H1 (cell line): Measurements from ENCODE around the gene C1RL. TPM values are rescaled to one million over a fixed set of nuclear protein-coding genes. Genes with fewer than 3 reads are reported as not detected.

Source experiments
- CTCF ChIA-PET: fragments of 300-600 bp; sonication (Branson Sonifier 250); formaldehyde crosslinking; loops from one replicate; lab custom pipeline; 2021; ENCODE audit not compliant: partially characterized antibody; lab: Charles Lee
- POLR2A ChIA-PET: fragments of 300-600 bp; sonication (Branson Sonifier 250); formaldehyde crosslinking; loops from one replicate; lab custom pipeline; 2021; ENCODE audit warnings: inconsistent platforms; ENCODE audit not compliant: partially characterized antibody; lab: Charles Lee
- DNase-seq, 2 experiments: peaks; one replicate each; pipeline versions ENCODE4 v3.0.0 to v3.0.0-alpha.2; 2010 to 2022; ENCODE audit warnings: low spot score in 2 of 2, low read depth in 1 of 2, mixed read lengths in 1 of 2
- FAIRE-seq: peaks from 2 replicates; lab custom pipeline; 2011; peaks lifted over from hg19 to GRCh38; lab: Jason Lieb, UNC
- H2AFZ ChIP-seq: 2 replicates; pipeline ENCODE4 v1.8.1; 2012; ENCODE audit warnings: low read length, inconsistent platforms
- H2AK5ac ChIP-seq: 2 replicates; pipeline ENCODE4 v1.6.1; 2013; ENCODE audit warnings: low read depth, low read length
- H2BK120ac ChIP-seq: replicated peaks from 2 replicates; pipeline ENCODE3; 2013; ENCODE audit warnings: low read depth, low read length, inconsistent platforms
- H2BK12ac ChIP-seq: 2 replicates; pipeline ENCODE4 v1.6.1; 2013; ENCODE audit warnings: low read depth, low read length
- H2BK15ac ChIP-seq: 2 replicates; pipeline ENCODE4 v1.6.1; 2013; ENCODE audit warnings: low read length
- H2BK20ac ChIP-seq: 2 replicates; pipeline ENCODE4 v1.6.1; 2013; ENCODE audit warnings: low read length
- H2BK5ac ChIP-seq: 2 replicates; pipeline ENCODE4 v1.6.1; 2013; ENCODE audit warnings: low read depth, low read length
- H3K14ac ChIP-seq: 2 replicates; pipeline ENCODE4 v1.6.1; 2013; ENCODE audit warnings: inconsistent platforms; ENCODE audit not compliant: insufficient read length
- H3K18ac ChIP-seq: 2 replicates; pipeline ENCODE4 v1.6.1; 2013; ENCODE audit warnings: low read length; ENCODE audit errors: extremely low read depth
- H3K23ac ChIP-seq: 2 replicates; pipeline ENCODE4 v1.6.1; 2013; ENCODE audit warnings: inconsistent platforms; ENCODE audit not compliant: insufficient read length
- H3K23me2 ChIP-seq: 2 replicates; pipeline ENCODE4 v1.6.1; 2013; ENCODE audit warnings: low read depth, low read length
- H3K27ac ChIP-seq: 2 replicates; pipeline ENCODE4 v1.6.1; 2011; ENCODE audit warnings: low read depth, low read length, inconsistent platforms
- H3K27me3 ChIP-seq, 4 experiments: replicated peaks in 1 of 4; 1 replicate in 1 of 4; 2 replicates in 3 of 4; pipeline versions ENCODE4 v1.6.1 to v1.8.1; 2011 to 2013; ENCODE audit warnings: low read length in 3 of 4, mild to moderate bottlenecking in 3 of 4, inconsistent platforms in 2 of 4, mixed read lengths in 2 of 4, moderate library complexity in 1 of 4; ENCODE audit not compliant: control insufficient read depth in 3 of 4, insufficient read depth in 3 of 4; ENCODE audit errors: extremely low read depth in 1 of 4
- H3K36me3 ChIP-seq, 4 experiments: 2 replicates each; pipeline versions ENCODE4 v1.6.1 to v1.8.1; 2011 to 2013; ENCODE audit warnings: mild to moderate bottlenecking in 4 of 4, low read length in 3 of 4, moderate library complexity in 2 of 4, control low read depth in 1 of 4, inconsistent platforms in 1 of 4; ENCODE audit not compliant: insufficient read depth in 4 of 4, control insufficient read depth in 2 of 4
- H3K4ac ChIP-seq: replicated peaks from 2 replicates; pipeline ENCODE3; 2013; ENCODE audit warnings: low read length, low read depth, mixed read lengths, inconsistent platforms; ENCODE audit not compliant: insufficient read length
- H3K4me1 ChIP-seq, 4 experiments: replicated peaks in 1 of 4; 1 replicate in 1 of 4; 2 replicates in 3 of 4; pipeline versions ENCODE4 v1.6.1 to v1.8.1; 2011 to 2013; ENCODE audit warnings: low read length in 3 of 4, inconsistent platforms in 2 of 4, mixed read lengths in 1 of 4; ENCODE audit not compliant: insufficient read depth in 4 of 4, control insufficient read depth in 3 of 4
- H3K4me2 ChIP-seq, 2 experiments: 2 replicates each; pipeline versions ENCODE4 v1.6.1 to v1.8.1; 2011 to 2013; ENCODE audit warnings: low read depth in 2 of 2, low read length in 2 of 2, control low read depth in 1 of 2, inconsistent platforms in 1 of 2, mild to moderate bottlenecking in 1 of 2; ENCODE audit not compliant: insufficient read depth in 1 of 2
- H3K4me3 ChIP-seq, 4 experiments: fragments of 200-600, 300-600 bp in 1 of 4; sonication (generic), shearing (Covaris generic), sonication (Bioruptor Twin) in 1 of 4; 2 replicates each; pipeline versions ENCODE4 v1.5.1 to v1.8.1; 2011 to 2016; ENCODE audit warnings: low read length in 4 of 4, low read depth in 3 of 4, control low read depth in 2 of 4, inconsistent platforms in 2 of 4, mild to moderate bottlenecking in 2 of 4, mixed read lengths in 1 of 4, moderate library complexity in 1 of 4; ENCODE audit not compliant: insufficient read depth in 2 of 4; ENCODE audit errors: extremely low read depth in 1 of 4
- H3K56ac ChIP-seq: replicated peaks from 2 replicates; pipeline ENCODE3; 2013; ENCODE audit warnings: low read depth, mild to moderate bottlenecking, mixed read lengths, low read length, inconsistent platforms; ENCODE audit not compliant: insufficient read length
- H3K79me1 ChIP-seq: 2 replicates; pipeline ENCODE4 v1.6.1; 2013; ENCODE audit warnings: low read depth, low read length, control low read depth
- H3K79me2 ChIP-seq, 2 experiments: 2 replicates each; pipeline versions ENCODE4 v1.6.1 to v1.8.1; 2012 to 2013; ENCODE audit warnings: low read length in 2 of 2, mild to moderate bottlenecking in 2 of 2, inconsistent platforms in 1 of 2; ENCODE audit not compliant: insufficient read depth in 2 of 2, control insufficient read depth in 1 of 2
- H3K9ac ChIP-seq, 4 experiments: replicated peaks in 1 of 4; 1 replicate in 1 of 4; 2 replicates in 3 of 4; pipeline versions ENCODE4 v1.6.1 to v1.8.1; 2011 to 2013; ENCODE audit warnings: low read depth in 3 of 4, low read length in 3 of 4, control low read depth in 2 of 4, mild to moderate bottlenecking in 2 of 4, moderate library complexity in 2 of 4, inconsistent platforms in 1 of 4; ENCODE audit errors: extremely low read depth in 1 of 4
- H3K9me3 ChIP-seq, 2 experiments: 2 replicates each; pipeline versions ENCODE4 v1.6.1 to v1.8.1; 2012 to 2013; ENCODE audit warnings: mild to moderate bottlenecking in 2 of 2, moderate library complexity in 2 of 2, control low read depth in 1 of 2, inconsistent platforms in 1 of 2, low read depth in 1 of 2, low read length in 1 of 2, mixed read lengths in 1 of 2; ENCODE audit not compliant: insufficient read depth in 2 of 2
- H4K20me1 ChIP-seq, 2 experiments: replicated peaks in 1 of 2; 2 replicates each; pipeline versions ENCODE3 to v1.8.1; 2011 to 2013; ENCODE audit warnings: inconsistent platforms in 2 of 2, low read length in 2 of 2, mild to moderate bottlenecking in 1 of 2; ENCODE audit not compliant: insufficient read depth in 2 of 2, control insufficient read depth in 1 of 2
- H4K5ac ChIP-seq: 2 replicates; pipeline ENCODE4 v1.6.1; 2013; ENCODE audit warnings: low read length, low read depth, mixed read lengths, inconsistent platforms; ENCODE audit not compliant: insufficient read length
- H4K8ac ChIP-seq: 2 replicates; pipeline ENCODE4 v1.8.0; 2013; ENCODE audit warnings: mild to moderate bottlenecking, moderate library complexity, low read length, inconsistent platforms; ENCODE audit not compliant: insufficient read depth; ENCODE audit errors: extremely low read depth
- H4K91ac ChIP-seq: replicated peaks from 2 replicates; pipeline ENCODE3; 2013; ENCODE audit warnings: low read length, mixed read lengths, inconsistent platforms; ENCODE audit not compliant: insufficient read length
- CREB1 ChIP-seq: IDR thresholded peaks from 2 replicates; pipeline ENCODE4 v1.6.1; 2012; ENCODE audit warnings: inconsistent platforms
- EGR1 ChIP-seq: IDR thresholded peaks from 2 replicates; pipeline ENCODE4 v1.6.1; 2011; ENCODE audit warnings: low read depth, low read length, borderline replicate concordance
- EP300 ChIP-seq, 2 experiments: IDR thresholded peaks; 1 replicate in 1 of 2; 2 replicates in 1 of 2; pipeline ENCODE4 v1.6.1; 2011 to 2012; ENCODE audit warnings: low read depth in 2 of 2, low read length in 2 of 2, mild to moderate bottlenecking in 2 of 2, borderline replicate concordance in 1 of 2, inconsistent platforms in 1 of 2, moderate library complexity in 1 of 2
- MAFK ChIP-seq: IDR thresholded peaks from 2 replicates; pipeline ENCODE4 v1.6.1; 2012; ENCODE audit warnings: low read depth, mild to moderate bottlenecking, improper control_type of control experiment, low read length
- PHF8 ChIP-seq: fragments of 200-600 bp; sonication (generic); conservative IDR thresholded peaks from 2 replicates; pipeline ENCODE4 v1.7.1; 2012; ENCODE audit warnings: low read depth, mild to moderate bottlenecking, inconsistent platforms, low read length, moderate library complexity
- RXRA ChIP-seq: IDR thresholded peaks from 2 replicates; pipeline ENCODE4 v1.6.1; 2011; ENCODE audit warnings: low read depth, mild to moderate bottlenecking, low read length, moderate library complexity; ENCODE audit not compliant: insufficient read depth
- SAP30 ChIP-seq: fragments of 300-600 bp; sonication (generic); IDR thresholded peaks from 2 replicates; pipeline ENCODE4 v1.7.1; 2012; ENCODE audit warnings: low read length, moderate library complexity, mild to moderate bottlenecking, inconsistent platforms; ENCODE audit not compliant: insufficient read depth, insufficient replicate concordance
- SIRT6 ChIP-seq: IDR thresholded peaks from one replicate; pipeline ENCODE4 v1.7.1; 2012; ENCODE audit warnings: low read length, inconsistent platforms
- SP1 ChIP-seq: IDR thresholded peaks from 2 replicates; pipeline ENCODE4 v1.6.1; 2011; ENCODE audit warnings: low read depth, low read length
- WGBS, 2 experiments: shearing (Covaris generic) in 1 of 2; methylation state at CpG; one replicate each; pipeline versions ENCODE4 v1.1.6 to v1.1.7; 2013 to 2015; ENCODE audit warnings: low lambda C conversion rate in 2 of 2, mixed read lengths in 2 of 2, inconsistent platforms in 1 of 2, low coverage in 1 of 2, missing lambda C conversion rate in 1 of 2; ENCODE audit not compliant: insufficient replicate concordance in 2 of 2, insufficient coverage in 1 of 2, insufficient read length in 1 of 2; ENCODE audit errors: extremely low coverage in 1 of 2, missing lambda C conversion rate in 1 of 2; 5-methylcytosine and 5-hydroxymethylcytosine counted together
- polyA plus RNA-seq, 7 experiments: library from polyadenylated mRNA; depleted of rRNA in 3 of 7; stranded (reverse) in 5 of 7; unstranded in 2 of 7; fragments of >200 nt in 5 of 7; fragments of 200-250 nt in 2 of 7; gene quantifications; 1 replicate in 5 of 7; 2 replicates in 1 of 7; 4 replicates in 1 of 7; pipeline versions ENCODE4 v1.2.1 to v1.2.3, GENCODE V29; 2011 to 2013; ENCODE audit warnings: missing spikeins in 2 of 7, mixed read lengths in 2 of 7
- total RNA-seq: library from RNA; stranded (reverse); fragmentation: NEBNext Ultra II Directional; extraction: Animal tissue kit (Norgen Biotek cat#: 25700); gene quantifications from 2 replicates; pipeline ENCODE4 v1.2.1, GENCODE V29; 2021

C1RL gene
- total and polyA plus RNA-seq, 2 of the 8 experiments (the other 6 are each of a cell fraction or from before 2014, with no cell fraction given) = 11.4 to 15.5 TPM

DNA sequence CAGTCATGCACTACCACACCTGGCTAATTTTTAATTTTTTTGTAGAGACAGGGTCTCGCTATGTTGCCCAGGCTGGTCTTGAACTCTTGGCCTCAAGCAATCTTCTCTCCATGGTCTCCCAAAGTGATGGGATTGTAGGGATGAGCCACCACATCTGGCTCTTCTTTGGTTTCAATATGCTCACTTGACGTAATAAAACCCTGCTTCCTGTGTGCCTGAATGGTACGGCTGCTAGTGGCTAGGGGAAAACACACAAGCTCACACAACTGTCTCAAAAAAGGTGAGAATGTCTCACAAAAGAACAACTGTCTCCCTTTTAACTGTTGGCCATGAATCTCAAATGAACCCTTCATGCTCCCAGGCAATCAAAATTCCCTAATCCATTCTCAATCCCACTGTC, 33.5 kb downstream of the C1RL start:
- Histone ChIP-seq H3K4me3 (no peak overlapping the region), H3K4ac (no peak overlapping the region), H2BK12ac (no peak overlapping the region), H4K91ac (no peak overlapping the region), H4K8ac (no peak overlapping the region; the same call in 1 of the 2 replicates), H2AK5ac (no peak overlapping the region), H3K79me1 (no peaks in the 10 kb centered on the region), H2BK5ac (no peak overlapping the region), H2BK120ac (no peak overlapping the region), H3K36me3 (no peaks in the 10 kb centered on the region), H3K4me1 (no peaks in the 10 kb centered on the region), H3K56ac (no peak overlapping the region), H3K23me2 (no peaks in the 10 kb centered on the region), H3K18ac (no peak overlapping the region), H4K5ac (no peak overlapping the region), H3K27me3 (no peaks in the 10 kb centered on the region), H2BK20ac (no peak overlapping the region), H3K9ac (no peak overlapping the region), H3K23ac (no peak overlapping the region), H3K27ac (no peak overlapping the region), H3K79me2 (no peaks in the 10 kb centered on the region), H2BK15ac (no peak overlapping the region), H3K9me3 (no peaks in the 10 kb centered on the region), H4K20me1 (no peaks in the 10 kb centered on the region), H3K14ac (no peak overlapping the region), H2AFZ (no peak overlapping the region), H3K4me2 (no peak overlapping the region)
- CTCF ChIA-PET = interaction anchor here (0.6 to 2.1 kb wide), 2 partner anchors 15 to 31 kb away, joined by 3 to 10 read pairs; no protein-coding TSS in a partner anchor
- 81% methylated on average over 3 of the region's 3 CpGs; no CpG with 5 or more reads in 1 of the 2 experiments for WGBS, 2 experiments
- POLR2A ChIA-PET = interaction anchor here (1.3 kb wide), 1 partner anchor 8 kb away, joined by 4 read pairs; no protein-coding TSS in a partner anchor
- no peak for DNase-seq
- FAIRE-seq = no peak
- TF ChIP-seq RXRA (no peak), SP1 (no peak), SIRT6 (no peak), SAP30 (no peak), EGR1 (no peak), EP300 (IDR thresholded peaks at IDR 0.05; ENCODE audit: borderline replicate concordance in 1 of 2, low read depth in 2 of 2, low read length in 2 of 2) (no peak), CREB1 (no peak), PHF8 (no peak), MAFK (no peak)
